NCI-H1105 treated with DMSO at 0.1 percent for 48 hours (cell line): ENCODE results near the gene UBL4A.
"Not testable (repeated sequence)": the region's sequence is repeated elsewhere in the genome, so short reads cannot be mapped to it uniquely, and the experiment has no call there.

Experiments used
- DNase-seq: peaks from one replicate; lab custom pipeline; 2025; lab: John Stamatoyannopoulos, UW

The UBL4A gene

GRCh38 chrX:154507673-154508383, 21.4 kb upstream of the UBL4A start:
- DNase-seq = no peak

DNA sequence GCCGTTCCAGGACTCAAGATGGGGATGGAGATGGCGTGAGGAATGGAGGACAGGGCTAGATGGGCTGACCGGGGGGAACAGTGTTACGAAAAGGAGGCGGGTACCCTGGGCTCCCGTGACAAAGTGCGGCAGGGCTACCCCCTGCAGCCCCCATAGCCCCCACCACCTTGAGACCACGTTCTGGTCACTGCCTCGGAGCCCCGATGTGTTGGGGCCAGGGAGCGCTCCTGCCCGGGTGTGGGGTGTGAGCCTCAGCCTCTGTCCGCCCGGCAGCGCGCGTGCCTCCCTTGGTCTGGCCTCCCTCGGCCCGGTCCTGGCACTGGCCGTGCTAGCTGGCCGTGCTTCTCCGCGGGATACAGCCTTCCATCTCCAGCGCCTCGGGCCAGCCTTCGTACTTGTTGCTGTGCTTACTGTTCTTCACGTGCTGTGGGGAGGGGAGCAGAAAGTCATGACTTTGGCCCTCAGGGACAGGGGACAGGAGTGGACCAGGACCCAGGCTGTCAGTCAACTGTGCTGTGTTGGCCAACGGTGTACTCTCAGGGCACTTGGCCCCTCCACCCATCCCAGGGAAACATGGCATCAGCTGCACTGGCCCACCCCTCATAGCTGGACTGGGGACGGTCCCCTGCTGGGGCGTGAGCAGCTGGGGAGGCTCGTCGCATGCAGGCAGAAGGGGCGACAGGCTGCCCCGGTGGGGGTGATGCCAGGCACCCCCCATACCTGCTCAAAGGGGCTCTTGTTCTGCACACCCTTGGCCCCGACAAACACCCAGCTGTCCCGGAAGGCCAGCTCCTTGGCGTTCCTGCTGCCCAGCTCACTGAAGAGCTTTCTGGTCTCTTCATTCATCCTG, 20.3 kb upstream of the UBL4A start:
- no peak for DNase-seq

GRCh38 chrX:154505734-154506133, 19.3 kb upstream of the UBL4A start:
- DNase-seq = no peak

DNA sequence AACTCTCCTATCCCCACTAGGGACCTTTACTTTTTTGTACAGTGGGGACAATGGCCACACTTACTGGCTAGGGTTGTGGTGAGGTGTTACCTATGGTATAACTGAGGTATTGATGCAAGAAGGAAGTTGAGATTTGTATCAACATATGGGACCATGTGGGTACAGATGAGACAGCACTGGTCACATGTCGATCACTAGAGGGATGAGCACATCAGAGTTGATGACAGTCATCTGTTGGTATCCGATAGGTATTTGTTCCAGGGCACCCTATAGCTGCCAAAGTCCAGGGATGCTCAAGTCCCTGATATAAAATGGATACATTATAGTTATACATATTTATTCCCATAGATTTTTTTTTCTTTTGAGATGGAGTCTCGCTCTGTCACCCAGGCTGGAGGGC, 16.6 kb upstream of the UBL4A start:
- DNase-seq = no peak

GRCh38 chrX:154502098-154502497, 15.7 kb upstream of the UBL4A start:
- no peak for DNase-seq

- DNase-seq = not testable (repeated sequence)
These were observed 15.0 kb upstream of the UBL4A start for GRCh38 chrX:154501423-154501822.

GRCh38 chrX:154496591-154497137, 10.2 kb upstream of the UBL4A start:
- not testable (repeated sequence) for DNase-seq

DNA sequence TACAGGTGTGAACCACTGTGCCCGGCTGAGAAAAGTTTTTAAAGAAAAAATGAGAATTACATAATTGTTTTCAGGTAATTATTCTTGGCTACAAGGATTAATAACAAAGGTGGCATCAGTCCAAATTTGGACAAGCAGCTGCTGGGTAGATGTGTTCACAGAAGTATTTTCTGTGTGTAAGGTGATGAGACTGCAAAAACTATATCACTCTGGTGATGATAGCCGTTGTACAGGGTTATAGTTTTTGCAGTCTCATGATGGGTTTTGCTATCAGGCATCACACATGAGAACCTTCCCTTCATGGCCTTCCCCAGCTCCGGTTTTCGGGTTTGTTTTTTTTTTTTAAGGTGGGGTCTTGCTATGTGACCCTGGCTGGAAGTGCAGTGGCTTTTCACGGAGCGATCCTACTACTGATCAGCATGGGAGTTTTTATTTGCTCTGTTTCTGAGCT, 9.1 kb upstream of the UBL4A start:
- peak; percentile 12 for DNase-seq

GRCh38 chrX:154494715-154495114, 8.3 kb upstream of the UBL4A start:
- no peak for DNase-seq

DNA sequence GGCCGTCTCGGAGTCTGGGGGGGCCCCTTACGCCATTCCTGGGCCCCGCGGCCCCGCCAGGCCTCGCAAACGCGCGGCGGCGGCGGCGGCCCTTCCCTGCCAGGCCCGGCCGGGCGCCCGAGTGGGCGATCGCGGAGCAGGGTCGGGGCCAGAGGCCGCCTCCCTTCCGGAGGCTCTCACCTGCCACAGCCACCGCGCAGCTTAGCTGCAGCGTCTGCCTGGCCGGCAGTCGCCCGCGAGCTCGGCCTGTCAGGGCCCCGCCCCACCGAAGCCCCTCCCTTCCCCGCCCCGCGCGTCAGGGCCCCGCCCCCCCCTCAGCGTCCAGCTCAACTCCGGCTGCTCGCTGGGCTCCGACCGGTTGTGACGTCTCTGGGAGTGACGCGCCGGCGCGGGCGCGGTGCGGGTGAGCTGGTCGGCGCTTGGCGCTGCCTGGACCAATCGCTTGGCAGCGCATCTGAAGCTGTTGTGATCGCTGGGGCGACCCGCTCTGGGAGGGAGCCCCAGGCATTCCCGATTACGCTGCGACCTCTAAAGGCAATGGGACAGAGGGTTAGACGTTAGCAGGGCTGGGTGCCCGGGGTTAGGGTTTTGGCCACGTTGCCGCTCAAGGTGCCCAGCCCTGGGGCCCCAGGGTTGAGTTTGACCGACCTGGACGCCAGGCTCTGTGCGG, 4.1 kb upstream of the UBL4A start, which contains the start of gene SLC10A3:
Gene SLC10A3 (minus strand): TSS at position 216 of the 670 bp plus-strand sequence. CDS start 1,689 bp downstream, outside the sequence.
- DNase-seq = peak; percentile 94

GRCh38 chrX:154490021-154490413, 3.6 kb upstream of the UBL4A start:
- DNase-seq = peak; percentile 26

DNA sequence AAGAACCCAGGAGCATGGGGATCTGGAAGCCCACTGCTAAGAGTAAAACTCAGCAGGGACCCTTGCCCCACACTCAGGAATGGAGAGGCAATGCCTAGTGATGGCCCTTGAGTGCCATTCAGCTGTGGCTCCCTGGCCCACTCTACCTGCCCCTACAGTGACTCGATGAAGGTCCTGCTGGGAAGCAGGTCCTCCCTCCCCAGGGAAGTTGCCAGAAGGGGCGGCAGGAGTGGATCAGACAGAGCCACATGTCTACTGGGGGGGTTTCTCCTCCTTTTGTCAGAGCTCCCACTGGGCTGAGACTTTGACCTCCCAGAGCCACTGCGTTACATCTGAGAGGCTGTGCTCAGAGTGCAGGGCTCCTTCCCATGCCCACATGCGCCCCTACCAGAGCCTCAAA, 2.8 kb upstream of the UBL4A start:
- DNase-seq = no peak

- no peak for DNase-seq
These were observed 2.1 kb upstream of the UBL4A start for GRCh38 chrX:154488336-154489075.

- DNase-seq = no peak
These were observed 1.3 kb upstream of the UBL4A start for GRCh38 chrX:154487518-154488290.

DNA sequence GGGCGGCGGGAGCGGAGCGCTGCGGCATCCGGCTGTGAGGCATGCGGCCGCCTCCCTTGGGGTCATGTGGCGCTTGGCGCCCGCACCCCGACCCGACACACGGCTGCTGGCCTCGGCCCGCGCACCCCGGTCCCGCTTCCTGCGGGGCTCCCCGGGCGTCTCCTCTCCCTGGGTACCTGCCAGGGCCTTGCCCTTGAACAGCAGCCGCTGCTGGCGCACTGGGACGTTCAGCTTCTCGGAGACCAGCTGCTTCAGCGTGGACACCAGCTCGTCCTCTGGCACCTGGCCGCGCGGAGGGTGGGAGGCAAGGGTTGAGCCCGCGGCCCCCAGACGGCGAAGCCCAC, 391 bp downstream of the UBL4A start:
- DNase-seq = peak; percentile 19

DNA sequence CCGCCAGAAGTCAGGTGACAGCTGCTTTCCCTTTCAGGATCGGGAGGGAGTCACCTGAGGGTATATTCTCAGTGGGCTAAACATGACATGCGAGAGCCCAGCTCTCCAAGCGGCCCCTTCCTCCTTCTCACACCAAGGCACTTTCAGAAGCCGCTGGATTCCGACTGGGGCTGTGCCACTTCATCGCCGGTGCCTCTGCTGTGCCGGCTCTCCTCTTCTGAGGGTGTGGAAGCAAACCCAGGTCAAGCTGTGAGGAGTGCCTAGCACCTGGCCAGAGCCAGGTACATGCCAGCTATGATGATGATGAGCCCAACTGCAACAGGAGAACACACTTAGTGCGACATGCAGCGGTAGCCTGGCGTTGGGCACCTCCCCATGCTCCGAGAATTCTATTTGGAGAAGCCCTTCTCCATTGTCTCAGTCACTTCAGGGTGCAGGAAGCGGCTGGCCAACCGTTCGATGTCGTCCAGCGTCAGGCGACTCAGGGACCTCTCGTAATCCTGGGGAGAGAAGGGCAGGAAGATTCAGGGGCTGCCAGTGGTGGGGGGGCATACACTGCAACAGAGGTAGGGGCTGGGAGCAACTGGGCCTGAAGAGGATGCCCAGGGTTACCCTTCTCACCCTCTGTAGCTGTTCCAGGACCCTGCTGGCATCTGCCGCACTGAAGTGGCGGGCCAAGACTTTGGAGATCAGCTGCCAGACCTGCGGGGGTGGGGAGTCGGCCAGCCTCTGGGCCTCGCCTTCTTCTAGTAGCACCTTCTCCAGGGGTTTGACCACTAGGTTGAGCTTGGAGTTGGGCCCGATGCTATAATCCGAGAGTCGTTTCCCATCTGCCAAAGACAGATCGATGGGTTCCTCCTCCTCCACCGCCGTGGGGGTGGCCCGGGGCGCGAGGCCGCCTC, 1.0 kb downstream of the UBL4A start:
- peak; percentile 17 for DNase-seq

- DNase-seq = no peak
These were observed 1.9 kb downstream of the UBL4A start for GRCh38 chrX:154484255-154485149.

DNA sequence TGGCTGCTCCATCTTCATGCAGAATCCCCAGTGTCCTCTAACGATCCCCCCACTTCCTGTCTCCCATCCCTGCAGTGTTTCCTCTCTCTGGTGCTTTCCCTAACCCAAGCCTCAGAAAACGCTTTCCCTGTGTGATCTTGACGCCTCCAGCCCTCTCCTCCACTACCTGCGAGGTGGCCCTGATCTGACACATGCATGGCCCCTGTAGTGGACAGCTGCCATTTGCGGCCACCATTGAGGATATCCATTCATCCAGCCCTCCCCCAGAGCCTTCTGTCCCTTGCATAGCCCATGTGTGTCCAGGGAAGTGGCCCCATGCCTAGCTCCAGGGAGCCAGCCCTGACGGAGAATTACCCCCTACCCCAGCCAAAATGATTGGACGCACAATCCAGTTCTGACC, 3.1 kb downstream of the UBL4A start:
- no peak for DNase-seq

- DNase-seq = no peak
These were observed 3.6 kb downstream of the UBL4A start for GRCh38 chrX:154482786-154483185.
